Adipocyte (in vitro differentiated cells): ENCODE results near the gene MLEC.
"Not testable (repeated sequence)": the region's sequence is repeated elsewhere in the genome, so short reads cannot be mapped to it uniquely, and the experiment has no call there.

ENCODE experiments used
- DNase-seq: peaks from one replicate; pipeline ENCODE4 v3.0.0-alpha.2; 2015; ENCODE audit warnings: low read depth
- H3K27me3 ChIP-seq: replicated peaks from 2 replicates; pipeline ENCODE4 v1.7.0; 2013; ENCODE audit warnings: mild to moderate bottlenecking, low read length, moderate library complexity; ENCODE audit not compliant: control insufficient read depth, insufficient read depth
- H3K36me3 ChIP-seq: 2 replicates; pipeline ENCODE4 v1.7.0; 2013; ENCODE audit warnings: low read length, mild to moderate bottlenecking, moderate library complexity; ENCODE audit not compliant: control insufficient read depth, insufficient read depth, severe bottlenecking
- H3K4me1 ChIP-seq: 2 replicates; pipeline ENCODE4 v1.7.0; 2013; ENCODE audit warnings: mild to moderate bottlenecking, low read length, moderate library complexity; ENCODE audit not compliant: control insufficient read depth, insufficient read depth
- H3K4me3 ChIP-seq: 2 replicates; pipeline ENCODE4 v1.7.0; 2013; ENCODE audit warnings: mild to moderate bottlenecking, low read length, moderate library complexity
- H3K9ac ChIP-seq: 2 replicates; pipeline ENCODE4 v1.7.0; 2013; ENCODE audit warnings: mild to moderate bottlenecking, low read length, moderate library complexity
- H3K9me3 ChIP-seq: 2 replicates; pipeline ENCODE4 v1.7.0; 2013; ENCODE audit warnings: mild to moderate bottlenecking, low read length, moderate library complexity; ENCODE audit not compliant: control insufficient read depth

The MLEC gene

GRCh38 chr12:120666571-120667390 lies 20.2 kb upstream of the MLEC start:
- Histone ChIP-seq H3K4me1 (peaks cover 5% of the 10 kb centered on the region), H3K9me3 (no peaks in the 10 kb centered on the region), H3K27me3 (peaks cover 12% of the 10 kb centered on the region), H3K36me3 (no peaks in the 10 kb centered on the region), H3K9ac (no peak overlapping the region), H3K4me3 (no peak overlapping the region)
- no peak for DNase-seq

GRCh38 chr12:120668091-120668867 lies 18.7 kb upstream of the MLEC start:
- H3K9me3 ChIP-seq, result no peaks in the 10 kb centered on the region
- no peak for DNase-seq
- H3K9ac ChIP-seq, result no peak overlapping the region

GRCh38 chr12:120668868-120669840 lies 17.8 kb upstream of the MLEC start:
- DNase-seq, result peak; percentile 57
- H3K9me3 ChIP-seq, result no peaks in the 10 kb centered on the region
- no peak overlapping the region for H3K4me3 ChIP-seq
- peak overlapping the region; percentile 39 for H3K9ac ChIP-seq
- H3K4me1 ChIP-seq, result peaks cover 5% of the 10 kb centered on the region
- H3K27me3 ChIP-seq, result peaks cover 16% of the 10 kb centered on the region
- H3K36me3 ChIP-seq, result no peaks in the 10 kb centered on the region

More at GRCh38 chr12:120668091-120668867, 18.7 kb upstream of the MLEC start:
- Histone ChIP-seq H3K27me3 (peaks cover 8% of the 10 kb centered on the region), H3K4me3 (no peak overlapping the region), H3K36me3 (no peaks in the 10 kb centered on the region), H3K4me1 (peaks cover 5% of the 10 kb centered on the region)

GRCh38 chr12:120670237-120670636 lies 16.7 kb upstream of the MLEC start:
- H3K27me3 ChIP-seq, result peaks cover 20% of the 10 kb centered on the region
- not testable (repeated sequence) for H3K4me3 ChIP-seq, H3K36me3 ChIP-seq, DNase-seq, H3K9me3 ChIP-seq, H3K4me1 ChIP-seq, H3K9ac ChIP-seq

GRCh38 chr12:120670667-120671066 lies 16.3 kb upstream of the MLEC start:
- Histone ChIP-seq H3K27me3 (peaks cover 23% of the 10 kb centered on the region), H3K4me1 (peaks cover 5% of the 10 kb centered on the region)
- DNase-seq, result no peak

GRCh38 chr12:120674097-120674636 lies 12.8 kb upstream of the MLEC start:
- no peaks in the 10 kb centered on the region for H3K9me3 ChIP-seq
- no peak overlapping the region for H3K9ac ChIP-seq
- no peak overlapping the region for H3K4me3 ChIP-seq
- H3K4me1 ChIP-seq, result peaks cover 3% of the 10 kb centered on the region
- H3K36me3 ChIP-seq, result no peaks in the 10 kb centered on the region
- DNase-seq, result no peak
- H3K27me3 ChIP-seq, result peaks cover 19% of the 10 kb centered on the region

More at GRCh38 chr12:120670667-120671066, 16.3 kb upstream of the MLEC start:
- H3K36me3 ChIP-seq, result no peaks in the 10 kb centered on the region
- H3K9ac ChIP-seq, result no peak overlapping the region
- no peaks in the 10 kb centered on the region for H3K9me3 ChIP-seq
- H3K4me3 ChIP-seq, result no peak overlapping the region

- DNase-seq, result no peak
- Histone ChIP-seq H3K27me3 (peaks cover 19% of the 10 kb centered on the region), H3K4me3 (no peak overlapping the region), H3K36me3 (no peaks in the 10 kb centered on the region), H3K9me3 (no peaks in the 10 kb centered on the region), H3K9ac (no peak overlapping the region), H3K4me1 (no peaks in the 10 kb centered on the region)
Observed at GRCh38 chr12:120677765-120678473, 9.0 kb upstream of the MLEC start.

- DNase-seq, result no peak
- Histone ChIP-seq H3K9ac (no peak overlapping the region), H3K4me1 (no peaks in the 10 kb centered on the region), H3K36me3 (no peaks in the 10 kb centered on the region), H3K9me3 (no peaks in the 10 kb centered on the region), H3K27me3 (peaks cover 18% of the 10 kb centered on the region), H3K4me3 (no peak overlapping the region)
Observed at GRCh38 chr12:120678572-120678971, 8.4 kb upstream of the MLEC start.

- H3K27me3 ChIP-seq, result peaks cover 7% of the 10 kb centered on the region
- H3K36me3 ChIP-seq, result no peaks in the 10 kb centered on the region
- H3K4me1 ChIP-seq, result no peaks in the 10 kb centered on the region
- no peak overlapping the region for H3K4me3 ChIP-seq
- no peak overlapping the region for H3K9ac ChIP-seq
- DNase-seq, result no peak
- no peaks in the 10 kb centered on the region for H3K9me3 ChIP-seq
Observed at GRCh38 chr12:120680165-120680738, 6.7 kb upstream of the MLEC start.

GRCh38 chr12:120684523-120684932 lies 2.4 kb upstream of the MLEC start:
- peak; percentile 26 for DNase-seq
- Histone ChIP-seq H3K4me3 (no peak overlapping the region), H3K9me3 (no peaks in the 10 kb centered on the region), H3K27me3 (no peaks in the 10 kb centered on the region), H3K9ac (no peak overlapping the region), H3K36me3 (no peaks in the 10 kb centered on the region), H3K4me1 (peaks cover 20% of the 10 kb centered on the region)
